GM10248 (cell line): ENCODE measurements around the gene CDHR1.
A peak's percentile ranks its signal among the peaks of the same experiment; 100 is the strongest.
"Not testable (repeated sequence)": the region's sequence is repeated elsewhere in the genome, so short reads cannot be mapped to it uniquely, and the experiment has no call there.

ENCODE experiments used
- CTCF ChIA-PET: fragments of 300-600 bp; sonication (Branson Sonifier 250); formaldehyde crosslinking; extraction: SDS; loops from one replicate; lab custom pipeline; 2021; ENCODE audit warnings: antibody characterized with exemption; lab: Yijun Ruan, JAX
- POLR2A ChIA-PET: fragments of 350-650 bp; sonication (Branson Sonifier 250); formaldehyde crosslinking; extraction: SDS; loops from one replicate; lab custom pipeline; 2020; ENCODE audit warnings: antibody characterized with exemption; lab: Yijun Ruan, JAX
- DNase-seq: peaks from one replicate; pipeline ENCODE4 v3.0.0; 2012; ENCODE audit errors: extremely low spot score
- CTCF ChIP-seq: IDR thresholded peaks from 2 replicates; pipeline ENCODE4 v1.5.1; 2012; ENCODE audit warnings: mild to moderate bottlenecking, low read depth; ENCODE audit errors: extremely low read depth, missing control alignments, control extremely low read depth

The CDHR1 gene

GRCh38 chr10:84163996-84164395 lies 30.3 kb upstream of the CDHR1 start:
- DNase-seq = no peak
- TF ChIP-seq CTCF = no peak
- CTCF ChIA-PET = interaction anchor here (1.0 to 8.5 kb wide), 6 partner anchors 9 to 373 kb away, joined by 3 to 62 read pairs (median 4); partner anchors contain the start of gene GPR15LG
- POLR2A ChIA-PET = no interaction called here

GRCh38 chr10:84164442-84164841 lies 29.9 kb upstream of the CDHR1 start:
- TF ChIP-seq CTCF = no peak
- CTCF ChIA-PET = interaction anchor here (0.8 to 8.5 kb wide), 7 partner anchors 10 to 372 kb away, joined by 3 to 62 read pairs (median 4); no protein-coding TSS in a partner anchor
- POLR2A ChIA-PET = no interaction called here
- DNase-seq = no peak

- no peak for DNase-seq
- TF ChIP-seq CTCF = no peak
- CTCF ChIA-PET = interaction anchor here (0.8 to 8.5 kb wide), 3 partner anchors 11 to 25 kb away, joined by 3 to 62 read pairs (median 4); no protein-coding TSS in a partner anchor
- POLR2A ChIA-PET = interaction anchor here (1.5 kb wide), 1 partner anchor 19 kb away, joined by 8 read pairs; no protein-coding TSS in a partner anchor
Observed at GRCh38 chr10:84166620-84167288, 27.6 kb upstream of the CDHR1 start.

- ChIA-PET POLR2A (interaction anchor here (1.5 kb wide), 1 partner anchor 19 kb away, joined by 8 read pairs; no protein-coding TSS in a partner anchor), CTCF (interaction anchor here (0.8 to 8.5 kb wide), 4 partner anchors 12 to 35 kb away, joined by 3 to 62 read pairs (median 4); no protein-coding TSS in a partner anchor)
- DNase-seq = not testable (repeated sequence)
Observed at GRCh38 chr10:84167289-84167653, 27.1 kb upstream of the CDHR1 start.

GRCh38 chr10:84168382-84168781 lies 26.0 kb upstream of the CDHR1 start:
- POLR2A ChIA-PET, DNase-seq: not testable (repeated sequence)
- CTCF ChIA-PET = interaction anchor here (0.9 to 8.5 kb wide), 9 partner anchors 9 to 96 kb away, joined by 3 to 62 read pairs (median 7); partner anchors contain the start of gene CDHR1

GRCh38 chr10:84171237-84171636 lies 23.1 kb upstream of the CDHR1 start:
- CTCF ChIA-PET = interaction anchor here (8.5 kb wide), 1 partner anchor 23 kb away, joined by 62 read pairs; no protein-coding TSS in a partner anchor
- DNase-seq, POLR2A ChIA-PET: not testable (repeated sequence)

GRCh38 chr10:84171700-84172466 lies 22.5 kb upstream of the CDHR1 start:
- POLR2A ChIA-PET = not testable (repeated sequence)
- CTCF ChIA-PET = interaction anchor here (0.6 to 2.0 kb wide), 2 partner anchors 9 to 13 kb away, joined by 3 to 4 read pairs; no protein-coding TSS in a partner anchor
- peak; percentile 19 for DNase-seq

- no peak for TF ChIP-seq CTCF
- POLR2A ChIA-PET = no interaction called here
- CTCF ChIA-PET = interaction anchor here (0.6 to 2.0 kb wide), 6 partner anchors 9 to 35 kb away, joined by 3 to 5 read pairs (median 3); no protein-coding TSS in a partner anchor
- peak; percentile 23 for DNase-seq
Observed at GRCh38 chr10:84172467-84173356, 21.6 kb upstream of the CDHR1 start.
